Stimulated activated CD8-positive, alpha-beta memory T cell treated with anti-CD3 and anti-CD28 coated beads, Interleukin-12 subunit alpha, Interleukin-12 subunit beta, amount 100 ng/mL, for 24 hours (primary cell): Measurements from ENCODE around the gene AKT3.
"Not testable (repeated sequence)": the region's sequence is repeated elsewhere in the genome, so short reads cannot be mapped to it uniquely, and the experiment has no call there.

Experiments used
- DNase-seq: peaks from one replicate; pipeline ENCODE4 v3.0.0-alpha.2; 2020; ENCODE audit errors: extremely low read depth

Gene AKT3

DNA sequence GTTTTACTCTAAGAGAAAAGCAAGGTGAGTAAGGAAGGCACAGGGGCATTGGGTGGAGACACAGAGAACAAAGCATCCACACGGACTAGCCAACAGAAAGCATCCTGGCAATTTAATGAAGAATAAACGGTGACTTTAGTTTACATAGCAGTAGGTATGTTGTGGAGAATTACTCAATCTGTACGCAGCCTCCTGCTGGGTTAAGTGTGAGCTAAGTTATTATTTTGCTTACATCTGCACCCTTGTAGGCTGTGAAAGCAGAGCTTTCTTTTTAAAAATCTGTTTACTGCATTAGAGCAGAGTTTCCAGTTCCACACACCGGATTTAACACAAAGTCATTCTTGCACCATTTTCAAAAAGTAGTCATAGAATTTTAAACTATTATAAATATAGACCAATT lies 144.5 kb downstream of the AKT3 start:
- DNase-seq, result no peak

DNA sequence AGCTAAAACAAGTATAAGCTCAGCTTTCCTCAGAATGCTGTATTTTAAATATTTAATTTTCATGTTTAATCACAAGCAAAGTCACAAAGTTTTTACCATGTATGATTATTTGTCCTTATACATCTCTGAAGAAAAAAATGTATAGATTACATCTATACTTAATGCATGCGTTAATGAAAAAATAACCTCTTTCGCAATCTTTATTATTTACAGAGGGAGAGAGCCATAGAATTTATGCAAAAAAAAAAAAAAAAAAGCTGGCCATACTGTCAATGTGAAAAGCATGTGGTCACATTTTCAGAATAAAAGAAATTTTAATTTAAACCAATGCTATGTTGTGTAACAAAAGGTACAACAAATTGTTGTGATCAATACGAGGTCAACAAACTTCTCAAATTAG lies 148.2 kb downstream of the AKT3 start:
- no peak for DNase-seq

DNA sequence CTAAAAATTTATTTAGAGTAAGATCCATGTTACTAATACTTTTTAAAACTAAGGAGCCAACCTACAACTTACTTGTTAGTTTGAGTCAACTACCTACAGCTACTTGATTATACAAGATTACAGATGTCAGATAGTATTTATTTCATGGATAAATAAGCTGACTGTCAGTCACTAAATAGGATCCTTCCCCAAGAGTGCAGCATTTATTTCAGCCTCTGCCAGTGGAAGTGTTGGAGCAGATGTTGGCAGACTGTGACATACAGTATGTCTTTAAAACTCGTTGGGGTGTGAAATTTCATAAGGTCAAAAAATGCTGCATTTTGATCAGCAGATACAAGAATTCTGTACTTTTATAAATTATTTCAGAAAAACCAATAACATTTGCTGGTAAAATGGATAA lies 156.2 kb downstream of the AKT3 start:
- no peak for DNase-seq

DNA sequence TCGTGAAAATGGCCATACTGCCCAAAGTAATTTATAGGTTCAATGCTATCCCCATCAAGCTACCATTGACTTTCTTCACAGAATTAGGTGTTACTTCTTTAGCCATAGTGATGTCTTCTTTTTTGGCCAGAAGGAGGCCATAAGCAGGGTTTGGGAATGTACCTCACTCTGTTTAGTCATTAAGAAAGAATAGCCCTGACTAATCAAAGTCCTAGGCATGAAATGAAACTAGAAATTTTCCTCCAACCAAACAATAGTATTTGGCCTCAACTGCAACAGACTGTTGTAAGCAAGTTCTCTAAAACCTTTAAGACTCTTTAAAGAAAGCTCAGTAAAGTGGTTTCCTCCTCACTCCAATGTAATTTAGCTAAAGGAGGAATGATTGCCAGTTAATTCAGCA lies 163.9 kb downstream of the AKT3 start:
- no peak for DNase-seq

DNA sequence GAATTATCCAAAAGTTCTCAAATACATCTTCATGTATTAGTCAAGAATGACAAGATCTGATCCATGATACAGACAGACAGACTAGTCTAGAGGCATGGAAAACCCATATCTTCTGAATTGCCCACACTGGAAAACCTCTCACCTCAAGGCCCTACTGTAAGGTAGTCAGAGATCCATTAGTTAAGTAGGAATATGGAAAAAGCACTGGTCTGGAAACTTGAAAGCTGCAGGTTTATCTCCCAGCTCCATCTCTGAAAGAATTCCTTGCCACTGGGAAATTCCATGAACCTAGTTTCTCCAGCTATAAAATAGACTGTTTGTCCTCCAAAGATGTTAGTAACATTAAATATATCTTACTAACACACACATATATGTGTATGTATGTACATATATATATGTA lies 169.2 kb downstream of the AKT3 start:
- DNase-seq, result no peak

DNA sequence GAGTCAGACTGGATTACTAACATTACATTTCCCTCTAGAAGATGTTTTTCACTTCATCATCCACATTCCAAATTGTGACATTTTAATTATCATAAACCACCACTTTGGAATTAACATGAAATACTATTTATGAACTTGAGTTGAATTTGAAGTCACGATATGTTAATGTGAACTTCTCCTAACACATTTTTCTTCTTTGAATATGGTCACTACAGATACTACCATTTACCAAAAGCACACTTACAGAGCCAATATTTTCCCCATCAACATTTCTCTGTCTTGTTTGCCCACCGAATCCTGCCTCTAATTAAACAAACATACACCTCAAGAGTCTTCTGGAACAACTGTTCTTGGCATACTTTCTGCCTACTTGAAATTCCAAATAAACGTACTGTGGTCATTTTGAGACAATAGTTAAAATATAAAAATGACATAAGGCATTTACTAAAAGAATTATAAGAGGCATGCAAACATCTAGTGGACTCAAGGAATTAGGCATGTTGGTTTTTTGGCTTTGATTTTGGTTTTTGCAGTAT lies 177.4 kb downstream of the AKT3 start:
- no peak for DNase-seq

DNA sequence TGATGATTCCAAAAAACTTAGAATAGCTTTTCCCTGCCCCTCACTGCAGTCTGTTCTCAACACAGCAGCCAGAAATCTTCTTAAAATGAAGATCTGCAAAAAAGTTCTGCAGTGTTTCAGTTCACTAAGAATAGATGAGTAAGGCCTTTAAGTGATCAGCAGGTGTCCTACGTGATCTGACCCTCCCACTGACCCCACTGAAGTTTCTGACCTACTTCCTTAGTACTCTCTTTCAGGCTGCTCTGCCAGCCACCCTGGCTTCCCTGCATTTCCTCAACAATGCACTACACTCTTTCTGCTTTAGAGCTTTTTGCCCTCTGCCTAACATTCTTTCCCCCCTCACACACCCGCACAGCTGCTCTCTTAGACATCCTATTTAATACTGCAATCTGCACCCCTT lies 182.5 kb downstream of the AKT3 start:
- no peak for DNase-seq

DNA sequence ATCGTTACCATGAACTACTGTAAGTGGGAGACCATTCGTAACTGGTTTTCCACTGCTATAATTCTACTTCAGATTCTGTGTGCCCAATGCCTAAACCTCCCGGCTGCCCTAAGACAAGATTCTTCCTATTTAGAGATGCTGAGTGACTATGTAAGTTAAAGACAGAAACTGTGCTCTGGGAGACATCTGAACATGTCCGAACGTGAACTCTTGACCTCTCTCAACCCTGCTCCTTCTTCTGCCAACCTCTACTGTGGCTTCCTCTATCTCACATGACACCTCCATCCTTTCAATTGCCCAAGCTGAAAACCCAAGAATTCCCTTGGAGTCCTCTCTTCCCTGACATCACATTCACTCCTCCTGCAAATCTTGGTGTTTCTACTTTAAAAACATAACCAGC lies 182.9 kb downstream of the AKT3 start:
- DNase-seq, result no peak

DNA sequence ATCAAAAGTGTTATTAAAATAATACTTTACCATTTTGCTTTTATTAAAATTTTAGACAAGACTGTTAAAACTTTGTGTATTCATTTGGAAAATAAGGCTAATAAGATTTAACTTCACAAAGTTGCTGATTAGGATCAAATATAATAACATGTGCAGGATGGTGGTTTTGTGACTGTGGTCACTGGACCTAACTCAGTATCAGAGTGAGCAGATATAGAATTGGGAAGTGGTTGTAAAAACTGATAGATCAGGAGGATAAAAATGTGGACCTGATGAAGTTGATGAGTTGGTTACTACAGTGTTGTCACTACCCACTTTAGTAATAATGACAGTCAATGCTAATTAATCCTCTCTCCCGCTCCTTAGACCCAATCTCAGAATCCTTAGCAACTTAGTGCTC lies 186.4 kb downstream of the AKT3 start:
- DNase-seq, result no peak

DNA sequence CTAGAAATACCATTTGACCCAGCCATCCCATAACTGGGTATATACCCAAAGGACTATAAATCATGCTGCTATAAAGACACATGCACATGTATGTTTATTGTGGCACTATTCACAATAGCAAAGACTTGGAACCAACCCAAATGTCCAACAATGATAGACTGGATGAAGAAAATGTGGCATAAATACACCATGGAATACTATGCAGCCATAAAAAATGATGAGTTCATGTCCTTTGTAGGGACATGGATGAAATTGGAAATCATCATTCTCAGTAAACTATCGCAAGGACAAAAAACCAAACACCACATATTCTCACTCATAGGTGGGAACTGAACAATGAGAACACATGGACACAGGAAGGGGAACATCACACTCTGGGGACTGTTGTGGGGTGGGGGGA lies 187.9 kb downstream of the AKT3 start:
- DNase-seq, result not testable (repeated sequence)

DNA sequence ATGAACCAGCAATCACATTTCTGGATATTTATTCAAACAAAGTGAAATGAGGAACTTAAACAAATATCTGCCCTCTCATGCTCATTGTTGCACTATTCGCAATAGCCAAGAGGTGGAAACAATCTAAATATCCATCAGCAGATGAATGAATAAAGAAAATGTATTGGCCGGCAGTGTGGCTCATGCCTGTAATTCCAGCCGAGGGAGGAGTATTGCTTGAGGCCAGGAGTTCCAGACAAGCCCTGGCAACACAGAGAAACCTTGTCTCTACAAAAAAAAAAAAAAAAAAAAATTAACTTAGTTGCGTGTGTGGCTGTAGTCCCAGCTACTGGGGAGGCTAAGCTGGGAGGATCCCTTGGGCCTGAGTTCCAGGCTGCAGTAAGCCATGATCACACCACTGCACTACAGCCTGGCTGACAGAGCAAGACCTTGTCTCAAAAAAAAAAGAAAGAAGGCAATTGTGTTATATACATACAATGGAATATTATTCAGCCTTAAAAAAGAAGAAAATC lies 191.4 kb downstream of the AKT3 start:
- no peak for DNase-seq

DNA sequence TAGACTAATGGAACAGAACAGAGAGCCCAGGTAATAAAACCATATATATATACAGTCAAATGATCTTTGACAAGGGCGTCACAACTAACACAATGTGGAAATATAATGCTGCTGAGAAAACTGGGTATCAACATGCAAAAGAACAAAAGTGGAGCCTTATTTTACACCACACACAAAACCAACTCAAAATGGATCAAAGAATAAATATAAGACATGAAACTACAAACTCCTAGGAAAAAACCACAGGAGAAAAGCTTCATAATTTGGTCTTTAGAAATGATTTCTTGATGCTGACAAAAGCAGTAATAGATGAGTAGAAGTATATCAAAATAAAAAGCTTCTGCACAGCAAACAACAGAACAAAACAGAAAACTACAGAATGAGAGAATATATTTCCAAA lies 192.2 kb downstream of the AKT3 start:
- DNase-seq, result no peak

DNA sequence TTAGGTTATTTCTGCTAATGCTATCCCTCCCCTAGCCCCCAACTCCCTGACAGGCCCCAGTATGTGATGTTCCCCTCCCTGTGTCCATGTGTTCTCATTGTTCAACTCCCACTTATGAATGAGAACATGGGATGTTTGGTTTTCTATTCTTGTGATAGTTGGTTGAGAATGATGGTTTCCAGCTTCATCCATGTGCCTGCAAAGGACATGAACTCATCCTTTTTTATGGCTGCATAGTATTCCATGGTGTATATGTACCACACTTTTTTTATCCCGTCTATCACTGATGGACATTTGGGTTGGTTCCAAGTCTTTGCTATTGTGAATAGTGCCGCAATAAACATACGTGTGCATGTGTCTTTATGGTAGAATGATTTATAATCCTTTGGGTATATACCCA lies 200.5 kb downstream of the AKT3 start:
- DNase-seq, result not testable (repeated sequence)

DNA sequence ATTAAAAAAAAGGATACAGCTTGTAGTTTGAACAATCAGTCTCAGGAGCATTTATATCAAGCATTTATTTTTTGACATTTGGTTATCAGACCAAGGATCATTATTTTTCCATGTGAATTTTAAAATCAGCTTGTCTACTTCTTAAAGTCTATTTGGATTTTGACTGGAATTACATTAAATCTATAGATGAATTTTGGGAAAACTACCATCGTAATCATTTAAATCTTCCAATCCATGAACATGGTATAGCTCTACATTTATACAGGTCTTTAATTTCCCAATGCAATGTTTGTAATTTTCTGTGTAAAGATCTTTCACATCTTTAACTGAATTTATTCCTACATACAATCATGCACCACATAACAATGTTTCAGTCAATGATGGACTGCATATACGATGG lies 203.2 kb downstream of the AKT3 start:
- no peak for DNase-seq

DNA sequence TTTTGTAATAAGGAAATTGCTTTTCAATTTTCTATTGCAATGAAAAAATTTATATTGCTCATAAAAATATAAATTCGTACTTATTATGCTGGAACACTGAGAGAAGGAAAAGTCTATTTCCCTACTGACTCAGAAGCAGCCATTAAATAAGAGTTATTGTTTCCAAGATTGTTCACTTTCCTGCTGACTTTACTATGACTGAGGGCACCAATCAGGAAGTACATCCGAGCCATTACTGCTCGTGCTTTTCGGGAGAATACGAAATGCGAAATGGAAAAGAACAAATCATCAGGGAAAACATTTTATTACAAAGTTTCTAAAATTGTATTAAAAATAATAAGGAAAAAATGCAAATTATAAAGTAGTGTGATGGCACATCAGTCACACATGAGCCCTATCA lies 204.8 kb downstream of the AKT3 start:
- no peak for DNase-seq

DNA sequence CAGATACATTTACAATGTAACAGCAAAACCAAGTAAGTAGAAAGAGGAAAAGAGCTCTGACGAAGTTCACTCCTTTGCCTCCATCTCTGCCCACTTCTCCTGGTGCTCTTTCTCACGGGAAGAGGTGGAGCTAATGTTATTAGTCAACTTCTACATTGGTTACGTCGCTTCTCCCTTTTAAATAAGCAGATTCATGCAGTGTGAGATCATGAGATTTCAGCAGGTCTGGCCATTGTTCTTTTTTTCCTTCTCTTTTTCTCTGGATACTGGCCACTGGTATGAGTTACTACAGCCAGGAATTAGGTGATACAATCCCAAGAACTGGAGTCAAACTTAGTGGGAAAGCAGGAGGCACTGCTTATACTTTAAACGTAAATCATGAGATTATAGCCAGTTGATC lies 207.1 kb downstream of the AKT3 start:
- DNase-seq, result no peak

DNA sequence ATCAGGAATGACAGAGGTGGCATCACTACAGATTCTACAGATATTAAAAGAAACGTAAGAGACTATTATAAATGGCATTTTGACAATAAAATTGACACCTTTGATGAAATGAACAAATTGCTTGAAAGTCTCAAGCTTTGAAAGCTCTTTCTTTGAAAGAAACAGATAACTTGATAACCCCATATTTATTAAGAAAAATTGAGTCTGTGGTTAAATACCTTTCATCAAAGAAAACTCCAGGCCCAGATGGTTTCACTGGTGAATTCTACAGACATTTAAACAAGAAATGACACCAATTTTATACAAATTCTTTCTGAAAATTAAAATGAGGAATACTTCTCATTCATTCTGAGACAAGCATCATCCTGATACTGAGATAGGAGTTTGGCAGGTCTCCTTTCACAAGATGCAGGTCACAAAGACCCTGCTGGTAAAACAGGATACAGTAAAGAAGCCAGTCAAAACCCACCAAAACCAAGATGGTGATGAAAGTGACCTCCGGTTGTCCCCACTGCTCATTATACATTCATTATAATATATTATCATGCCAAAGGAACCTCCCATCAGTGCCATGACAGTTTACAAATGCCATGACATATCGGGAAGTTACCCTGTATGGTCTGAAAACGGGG lies 210.9 kb downstream of the AKT3 start:
- DNase-seq, result no peak

DNA sequence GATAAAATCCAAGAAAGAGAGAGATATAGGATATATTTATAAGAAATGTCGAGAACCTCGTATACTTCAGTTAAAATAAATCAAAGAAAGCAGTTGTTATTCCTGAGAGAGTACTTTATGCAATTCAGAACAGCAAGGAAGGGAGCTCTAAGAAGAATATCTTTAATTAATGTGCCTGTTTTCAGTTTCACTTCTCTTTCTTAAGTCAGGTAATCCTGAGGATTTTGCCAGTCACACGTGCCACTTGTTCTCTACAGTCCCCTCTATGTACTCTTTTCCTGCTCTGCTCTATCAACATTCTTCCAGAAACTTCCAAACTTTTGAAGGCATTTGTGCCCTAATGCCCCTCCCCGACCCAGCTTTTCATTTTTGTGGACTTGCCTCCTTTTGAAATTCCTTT lies 211.9 kb downstream of the AKT3 start:
- no peak for DNase-seq

DNA sequence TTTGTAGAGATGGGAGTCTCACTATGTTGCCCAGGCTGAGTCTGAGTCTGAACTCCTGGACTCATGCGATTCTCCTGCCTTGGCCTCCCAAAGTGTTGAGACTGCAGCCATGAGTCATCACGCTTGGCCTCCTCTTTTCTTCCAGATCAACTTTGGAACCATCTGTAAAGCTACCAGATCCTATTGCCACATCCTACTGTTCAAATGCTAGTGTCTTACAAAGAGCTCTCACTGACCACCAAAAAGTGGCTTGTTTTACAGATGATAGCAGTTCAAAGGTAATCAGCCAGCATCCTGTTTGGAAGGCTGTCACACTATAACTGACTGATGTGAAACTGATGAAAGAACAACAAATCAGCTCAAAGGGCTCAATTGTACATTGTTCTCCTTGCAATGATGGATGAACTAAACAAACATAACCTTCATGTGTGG lies 221.6 kb downstream of the AKT3 start:
- no peak for DNase-seq

DNA sequence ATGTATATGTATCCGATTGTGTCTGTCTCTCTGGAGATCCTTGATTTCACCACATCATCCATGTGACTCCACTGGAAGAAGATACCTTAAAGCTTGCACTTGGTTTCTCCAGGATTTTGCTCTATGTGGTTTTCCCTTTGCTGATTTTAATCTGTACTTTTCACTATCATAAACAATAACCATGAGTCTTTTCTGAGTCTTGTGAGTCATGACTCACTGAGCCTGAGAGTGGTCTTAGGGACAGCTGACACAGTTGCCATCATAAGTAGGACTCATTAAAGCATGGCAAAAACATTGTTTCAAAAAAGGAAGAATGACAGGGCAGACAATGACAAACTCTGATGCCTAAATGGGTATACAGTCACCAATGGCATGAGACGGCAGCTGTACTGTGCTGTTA lies 226.2 kb downstream of the AKT3 start:
- no peak for DNase-seq

DNA sequence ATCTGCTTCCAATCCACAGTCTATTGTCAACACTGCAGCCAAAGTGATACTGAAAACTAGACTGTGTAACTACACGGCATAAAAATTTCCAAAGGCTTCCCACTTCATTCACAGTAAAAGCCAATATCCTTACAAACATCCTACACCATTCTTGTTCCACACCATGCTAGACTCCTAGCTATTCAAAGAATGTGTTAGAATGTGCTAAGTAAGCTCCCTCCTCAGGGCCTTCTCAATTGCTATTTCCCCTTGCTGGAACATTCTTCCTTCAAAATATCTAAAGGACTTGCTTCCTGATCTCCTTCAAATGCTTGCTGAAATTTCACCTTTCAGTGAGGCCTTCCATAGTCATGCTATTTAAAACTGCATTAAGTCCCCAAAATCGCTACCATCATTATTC lies 228.1 kb downstream of the AKT3 start:
- DNase-seq, result no peak

DNA sequence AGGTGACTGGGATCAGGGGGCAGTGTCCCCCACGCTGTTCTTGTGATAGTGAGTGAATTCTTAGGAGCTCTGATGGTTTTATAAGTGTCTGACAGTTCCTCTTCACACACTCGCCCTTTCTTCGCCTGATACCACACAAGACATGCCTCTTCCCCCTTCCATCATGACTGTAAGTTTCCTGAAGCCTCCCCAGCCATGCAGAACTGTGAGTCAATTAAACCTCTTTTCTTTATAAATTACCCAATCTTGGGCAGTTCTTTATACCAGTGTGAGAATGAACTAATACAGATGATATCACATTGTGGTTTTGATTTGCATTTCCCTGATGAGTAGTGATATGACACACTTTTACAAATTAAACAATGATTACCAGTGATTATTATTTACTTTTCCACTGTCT lies 229.9 kb downstream of the AKT3 start:
- DNase-seq, result no peak

DNA sequence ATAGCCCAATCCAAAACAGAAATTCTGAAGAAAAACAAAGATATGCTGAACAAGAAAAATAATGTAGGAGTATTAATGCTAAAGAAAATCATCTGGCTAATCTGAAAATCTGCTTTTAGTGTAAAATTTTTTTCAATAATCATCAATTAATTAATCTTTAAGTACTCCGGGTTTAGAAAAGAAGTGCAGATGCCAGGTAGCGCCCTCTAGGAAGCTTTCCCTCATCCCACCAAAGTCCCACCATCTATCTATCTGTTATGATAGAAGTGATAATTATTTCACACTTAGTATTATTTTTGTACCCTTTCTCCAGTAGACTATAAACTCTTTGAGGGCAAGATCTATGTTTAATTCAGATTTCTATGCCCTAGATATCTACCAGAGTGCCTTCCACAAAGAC lies 240.3 kb downstream of the AKT3 start:
- no peak for DNase-seq

DNA sequence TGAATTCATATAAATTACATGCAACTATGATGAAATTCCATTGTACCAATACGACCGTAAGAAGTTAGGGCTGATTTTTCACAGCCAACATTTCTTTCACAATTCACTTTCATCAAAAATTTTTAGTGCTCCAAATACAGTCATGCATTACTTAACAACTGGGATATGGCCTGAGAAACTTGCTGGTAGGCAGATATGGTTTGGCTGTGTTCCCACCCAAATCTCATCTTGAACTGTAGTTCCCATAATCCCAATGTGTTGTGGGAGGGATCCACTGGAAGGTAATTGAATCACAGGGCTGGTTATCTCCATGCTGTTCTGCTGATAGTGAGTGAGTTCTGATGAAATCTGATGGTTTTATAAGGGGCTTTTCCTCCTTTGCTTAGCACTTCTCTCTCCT lies 244.4 kb downstream of the AKT3 start:
- DNase-seq, result no peak
